Osteocyte (in vitro differentiated cells): ENCODE measurements around the gene INO80C. TPM values are rescaled to one million over a fixed set of nuclear protein-coding genes. Genes with fewer than 3 reads are reported as not detected.

Source experiments
- DNase-seq: peaks from one replicate; pipeline ENCODE4 v3.0.0; 2021; ENCODE audit warnings: mixed read lengths; ENCODE audit not compliant: unreplicated experiment; ENCODE audit errors: extremely low spot score
- H3K27ac Mint-ChIP-seq: one replicate; pipeline ENCODE4 v1.8.0; 2021; ENCODE audit warnings: mild to moderate bottlenecking, mixed read lengths; ENCODE audit not compliant: unreplicated experiment
- H3K27me3 Mint-ChIP-seq: one replicate; pipeline ENCODE4 v1.8.0; 2021; ENCODE audit warnings: mixed read lengths; ENCODE audit not compliant: unreplicated experiment
- H3K36me3 Mint-ChIP-seq: one replicate; pipeline ENCODE4 v1.8.0; 2021; ENCODE audit warnings: mixed read lengths; ENCODE audit not compliant: unreplicated experiment
- H3K4me1 Mint-ChIP-seq: one replicate; pipeline ENCODE4 v1.8.0; 2021; ENCODE audit warnings: mixed read lengths; ENCODE audit not compliant: unreplicated experiment
- H3K4me3 Mint-ChIP-seq: one replicate; pipeline ENCODE4 v1.8.0; 2021; ENCODE audit warnings: mild to moderate bottlenecking, moderate library complexity, mixed read lengths; ENCODE audit not compliant: unreplicated experiment
- H3K9me3 Mint-ChIP-seq: one replicate; pipeline ENCODE4 v1.8.0; 2021; ENCODE audit warnings: mixed read lengths; ENCODE audit not compliant: unreplicated experiment
- total RNA-seq: library from RNA; stranded (reverse); gene quantifications from 2 replicates; pipeline ENCODE4 v1.2.1, GENCODE V29; 2021
- TF ChIP-seq, protein P1 (sequence below): fragments of 200-600 bp; sonication (generic); IDR thresholded peaks from 2 replicates; pipeline ENCODE4 v1.5.0; 2021; ENCODE audit warnings: antibody characterized with exemption, mild to moderate bottlenecking, moderate library complexity

Gene INO80C
- total RNA-seq, 1 donor from 2014 or later: 30.2 TPM

GRCh38 chr18:35469725-35470124 is 28.0 kb downstream of the INO80C start:
- Mint-ChIP-seq H3K4me1 (peaks cover 35% of the 10 kb centered on the region), H3K27me3 (no peaks in the 10 kb centered on the region), H3K4me3 (no peak overlapping the region), H3K36me3 (peaks cover 21% of the 10 kb centered on the region), H3K27ac (peak overlapping the region; percentile 84), H3K9me3 (peaks cover 2% of the 10 kb centered on the region)
- TF ChIP-seq, protein P1, sequence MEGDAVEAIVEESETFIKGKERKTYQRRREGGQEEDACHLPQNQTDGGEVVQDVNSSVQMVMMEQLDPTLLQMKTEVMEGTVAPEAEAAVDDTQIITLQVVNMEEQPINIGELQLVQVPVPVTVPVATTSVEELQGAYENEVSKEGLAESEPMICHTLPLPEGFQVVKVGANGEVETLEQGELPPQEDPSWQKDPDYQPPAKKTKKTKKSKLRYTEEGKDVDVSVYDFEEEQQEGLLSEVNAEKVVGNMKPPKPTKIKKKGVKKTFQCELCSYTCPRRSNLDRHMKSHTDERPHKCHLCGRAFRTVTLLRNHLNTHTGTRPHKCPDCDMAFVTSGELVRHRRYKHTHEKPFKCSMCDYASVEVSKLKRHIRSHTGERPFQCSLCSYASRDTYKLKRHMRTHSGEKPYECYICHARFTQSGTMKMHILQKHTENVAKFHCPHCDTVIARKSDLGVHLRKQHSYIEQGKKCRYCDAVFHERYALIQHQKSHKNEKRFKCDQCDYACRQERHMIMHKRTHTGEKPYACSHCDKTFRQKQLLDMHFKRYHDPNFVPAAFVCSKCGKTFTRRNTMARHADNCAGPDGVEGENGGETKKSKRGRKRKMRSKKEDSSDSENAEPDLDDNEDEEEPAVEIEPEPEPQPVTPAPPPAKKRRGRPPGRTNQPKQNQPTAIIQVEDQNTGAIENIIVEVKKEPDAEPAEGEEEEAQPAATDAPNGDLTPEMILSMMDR: no peak
- DNase-seq: no peak

- Mint-ChIP-seq H3K4me3 (no peak overlapping the region), H3K27me3 (no peaks in the 10 kb centered on the region), H3K4me1 (peaks cover 34% of the 10 kb centered on the region), H3K9me3 (no peaks in the 10 kb centered on the region), H3K36me3 (peaks cover 22% of the 10 kb centered on the region), H3K27ac (peak overlapping the region; percentile 84)
- DNase-seq: no peak
- TF ChIP-seq, protein P1: no peak
Observed at GRCh38 chr18:35468711-35469110, 29.0 kb downstream of the INO80C start.

DNA sequence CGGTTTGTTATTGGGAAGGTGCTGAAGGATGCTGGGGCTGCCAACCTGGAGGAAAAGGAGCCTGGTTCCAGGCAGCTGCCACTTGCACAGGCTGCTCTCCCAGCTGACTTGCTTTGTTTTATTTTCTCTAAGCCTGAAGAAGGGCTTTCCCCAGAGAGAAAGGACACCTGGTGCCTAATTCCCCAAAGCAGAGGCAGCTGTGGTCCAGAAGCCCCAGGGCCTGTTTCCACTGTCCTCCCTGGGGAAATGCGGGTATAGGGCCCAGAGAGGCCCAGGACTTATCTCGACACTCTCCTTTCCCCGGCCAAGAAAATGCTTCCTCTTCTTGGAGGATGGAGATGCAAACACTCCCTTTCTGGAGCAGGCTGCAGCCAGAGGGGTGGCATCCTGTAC is 30.1 kb downstream of the INO80C start:
- H3K36me3 Mint-ChIP-seq: peaks cover 17% of the 10 kb centered on the region
- DNase-seq: peak; percentile 70

DNA sequence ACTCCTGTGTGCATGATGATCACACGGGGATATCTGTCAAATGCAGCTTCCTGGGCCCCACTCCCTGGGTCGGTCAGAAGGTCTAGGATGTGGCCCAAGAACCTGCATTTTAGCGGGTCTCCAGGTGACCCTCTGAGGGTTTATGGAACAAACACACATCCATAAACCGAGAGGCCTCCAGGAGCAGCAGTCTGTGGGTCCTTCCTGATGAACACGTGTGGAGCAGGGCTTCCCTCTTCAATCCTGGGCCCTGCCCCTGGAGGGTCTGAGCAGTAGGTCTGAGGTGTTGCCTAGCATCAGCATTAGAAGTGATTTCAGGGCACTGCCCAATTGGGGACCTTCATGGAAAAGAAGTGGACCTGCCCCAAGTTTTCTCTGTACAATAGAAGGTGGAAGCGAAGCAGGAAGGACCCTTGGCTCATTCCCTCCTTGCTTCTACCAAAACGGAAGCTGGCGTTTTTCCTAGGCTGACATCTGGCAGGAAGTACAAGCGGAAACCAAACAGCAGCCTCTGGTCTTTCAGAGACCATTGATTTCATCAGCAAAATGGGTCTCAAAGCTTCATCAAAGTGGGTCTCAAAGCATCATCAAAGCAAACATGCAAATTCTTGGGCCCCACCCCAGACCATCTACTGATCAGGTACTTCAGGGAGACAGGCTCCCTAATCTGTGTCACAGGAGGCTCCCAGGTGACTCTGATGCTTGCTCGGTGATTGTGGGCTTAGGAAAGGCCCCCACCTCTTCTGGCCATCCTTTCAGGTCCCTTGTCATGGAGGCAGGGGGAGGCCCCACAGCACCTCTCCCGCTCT is 30.7 kb downstream of the INO80C start:
- no peak overlapping the region for H3K4me3 Mint-ChIP-seq
- peaks cover 12% of the 10 kb centered on the region for H3K36me3 Mint-ChIP-seq
- TF ChIP-seq, protein P1: no peak
- peaks cover 38% of the 10 kb centered on the region for H3K4me1 Mint-ChIP-seq
- H3K27me3 Mint-ChIP-seq: no peaks in the 10 kb centered on the region
- no peaks in the 10 kb centered on the region for H3K9me3 Mint-ChIP-seq
- DNase-seq: no peak
- H3K27ac Mint-ChIP-seq: no peak overlapping the region

More for the DNA sequence above, 30.1 kb downstream of the INO80C start:
- Mint-ChIP-seq H3K4me3 (no peak overlapping the region), H3K9me3 (no peaks in the 10 kb centered on the region), H3K4me1 (peaks cover 35% of the 10 kb centered on the region), H3K27me3 (no peaks in the 10 kb centered on the region), H3K27ac (peak overlapping the region; percentile 84)
- TF ChIP-seq, protein P1: no peak

GRCh38 chr18:35466334-35466733 is 31.4 kb downstream of the INO80C start:
- peaks cover 44% of the 10 kb centered on the region for H3K4me1 Mint-ChIP-seq
- no peak overlapping the region for H3K4me3 Mint-ChIP-seq
- H3K27me3 Mint-ChIP-seq: no peaks in the 10 kb centered on the region
- no peaks in the 10 kb centered on the region for H3K9me3 Mint-ChIP-seq
- TF ChIP-seq, protein P1: no peak
- peaks cover 12% of the 10 kb centered on the region for H3K36me3 Mint-ChIP-seq
- no peak overlapping the region for H3K27ac Mint-ChIP-seq
- no peak for DNase-seq
